Upper lobe of right lung (tissue), 1 donor: ENCODE data around the gene DEGS2. TPM values are rescaled to one million over a fixed set of nuclear protein-coding genes. Genes with fewer than 3 reads are reported as not detected.

Experiments used
- ATAC-seq: fragments of 200-7000 bp; cut with Tn5 transposase; one replicate; pipeline ENCODE4 v1.9.1; 2020; ENCODE audit warnings: mild to moderate bottlenecking, moderate library complexity
- DNase-seq: peaks from one replicate; pipeline ENCODE4 v3.0.0-alpha.2; 2020
- H3K27ac ChIP-seq: fragments of 200-600 bp; one replicate; pipeline ENCODE4 v1.8.0; 2022
- H3K27me3 ChIP-seq: fragments of 200-600 bp; one replicate; pipeline ENCODE4 v1.8.0; 2022; ENCODE audit warnings: mild to moderate bottlenecking
- H3K36me3 ChIP-seq: fragments of 200-600 bp; one replicate; pipeline ENCODE4 v1.8.0; 2022
- H3K4me1 ChIP-seq: fragments of 200-600 bp; one replicate; pipeline ENCODE4 v1.8.0; 2022
- H3K4me3 ChIP-seq: fragments of 200-600 bp; one replicate; pipeline ENCODE4 v1.8.0; 2022; ENCODE audit warnings: mild to moderate bottlenecking
- H3K9me3 ChIP-seq: fragments of 200-600 bp; one replicate; pipeline ENCODE4 v1.8.0; 2022
- CTCF ChIP-seq: fragments of 200-600 bp; IDR thresholded peaks from one replicate; pipeline ENCODE4 v1.8.0; 2022; ENCODE audit warnings: antibody characterized with exemption
- intact Hi-C: fragments of 100-400 bp; cut with DNase I; formaldehyde crosslinking; loops from one replicate; pipeline ENCODE4 v1.11.0; 2022
- total RNA-seq: library from RNA; stranded (reverse); fragmentation: NEBNext Ultra II Directional; extraction: Animal tissue kit (Norgen Biotek cat#: 25700); gene quantifications from one replicate; pipeline ENCODE4 v1.2.1, GENCODE V29; 2021
- donor health status: DM: no; HTN: yes; CAD: no; lungs with severe emphysema.

The DEGS2 gene
- total RNA-seq, 1 donor from 2014 or later, result 1.7 TPM

- intact Hi-C loops, result loop anchor here (10.0 kb wide), 1 partner anchor 123 kb away; no protein-coding TSS in a partner anchor
- Histone ChIP-seq H3K4me1 (peaks cover 52% of the 10 kb centered on the region), H3K4me3 (no peak overlapping the region), H3K36me3 (peaks cover 9% of the 10 kb centered on the region), H3K9me3 (no peaks in the 10 kb centered on the region), H3K27me3 (no peaks in the 10 kb centered on the region), H3K27ac (peak overlapping the region; percentile 72)
- peak; percentile 80 for ATAC-seq
- peak; percentile 91 for TF ChIP-seq CTCF
- DNase-seq, result peak; percentile 90
These were observed 51.2 kb downstream of the DEGS2 start for GRCh38 chr14:100108042-100108825.

GRCh38 chr14:100107236-100107635 lies 52.2 kb downstream of the DEGS2 start:
- H3K9me3 ChIP-seq, result no peaks in the 10 kb centered on the region
- no peak overlapping the region for H3K4me3 ChIP-seq
- intact Hi-C loops, result loop anchor here (10.0 kb wide), 1 partner anchor 122 kb away; no protein-coding TSS in a partner anchor
- H3K4me1 ChIP-seq, result peaks cover 61% of the 10 kb centered on the region
- H3K27me3 ChIP-seq, result no peaks in the 10 kb centered on the region
- H3K27ac ChIP-seq, result peak overlapping the region; percentile 72
- peak; percentile 76 for DNase-seq
- peak; percentile 74 for ATAC-seq
- TF ChIP-seq CTCF, result no peak
- peaks cover 4% of the 10 kb centered on the region for H3K36me3 ChIP-seq

GRCh38 chr14:100106250-100107112 lies 53.0 kb downstream of the DEGS2 start:
- DNase-seq (no peak), ATAC-seq (peak; percentile 69)
- no peak for TF ChIP-seq CTCF
- Histone ChIP-seq H3K27ac (peak overlapping the region; percentile 61), H3K36me3 (peaks cover 4% of the 10 kb centered on the region), H3K9me3 (no peaks in the 10 kb centered on the region), H3K4me3 (no peak overlapping the region), H3K27me3 (no peaks in the 10 kb centered on the region), H3K4me1 (peaks cover 61% of the 10 kb centered on the region)
- intact Hi-C loops, result loop anchor here (10.0 kb wide), 1 partner anchor 122 kb away; no protein-coding TSS in a partner anchor

- H3K36me3 ChIP-seq, result peaks cover 4% of the 10 kb centered on the region
- H3K4me1 ChIP-seq, result peaks cover 62% of the 10 kb centered on the region
- H3K27me3 ChIP-seq, result no peaks in the 10 kb centered on the region
- no peak overlapping the region for H3K27ac ChIP-seq
- no peak overlapping the region for H3K4me3 ChIP-seq
- no peak for TF ChIP-seq CTCF
- intact Hi-C loops, result loop anchor here (10.0 kb wide), 1 partner anchor 121 kb away; no protein-coding TSS in a partner anchor
- DNase-seq, result no peak
- ATAC-seq, result peak; percentile 4
- H3K9me3 ChIP-seq, result no peaks in the 10 kb centered on the region
These were observed 53.9 kb downstream of the DEGS2 start for GRCh38 chr14:100105357-100106169.
